NCI-H187 treated with DMSO at 0.1 percent for 48 hours (cell line): Measurements from ENCODE around the gene OVOL2.

ENCODE experiments used
- DNase-seq: peaks from one replicate; lab custom pipeline; 2025; lab: John Stamatoyannopoulos, UW

OVOL2 gene

DNA sequence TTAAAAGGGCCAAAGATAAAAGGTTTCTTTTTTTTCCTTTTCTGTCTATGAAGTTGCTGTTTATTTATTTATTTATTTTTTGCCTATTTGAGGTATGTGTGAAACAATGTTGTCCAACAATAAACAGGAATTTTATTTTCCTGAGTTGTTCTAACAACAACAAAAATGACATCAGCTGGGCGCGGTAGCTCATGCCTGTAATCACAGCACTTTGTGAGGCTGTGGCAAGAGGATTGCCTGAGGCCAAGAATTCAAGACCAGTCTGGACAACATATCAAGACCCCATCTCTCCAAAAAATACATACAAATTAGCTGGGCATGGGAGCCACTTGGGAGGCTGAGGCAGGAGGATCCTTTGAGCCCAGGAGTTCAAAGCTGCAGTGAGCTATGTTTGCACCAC, 44.8 kb downstream of the OVOL2 start:
- no peak for DNase-seq

DNA sequence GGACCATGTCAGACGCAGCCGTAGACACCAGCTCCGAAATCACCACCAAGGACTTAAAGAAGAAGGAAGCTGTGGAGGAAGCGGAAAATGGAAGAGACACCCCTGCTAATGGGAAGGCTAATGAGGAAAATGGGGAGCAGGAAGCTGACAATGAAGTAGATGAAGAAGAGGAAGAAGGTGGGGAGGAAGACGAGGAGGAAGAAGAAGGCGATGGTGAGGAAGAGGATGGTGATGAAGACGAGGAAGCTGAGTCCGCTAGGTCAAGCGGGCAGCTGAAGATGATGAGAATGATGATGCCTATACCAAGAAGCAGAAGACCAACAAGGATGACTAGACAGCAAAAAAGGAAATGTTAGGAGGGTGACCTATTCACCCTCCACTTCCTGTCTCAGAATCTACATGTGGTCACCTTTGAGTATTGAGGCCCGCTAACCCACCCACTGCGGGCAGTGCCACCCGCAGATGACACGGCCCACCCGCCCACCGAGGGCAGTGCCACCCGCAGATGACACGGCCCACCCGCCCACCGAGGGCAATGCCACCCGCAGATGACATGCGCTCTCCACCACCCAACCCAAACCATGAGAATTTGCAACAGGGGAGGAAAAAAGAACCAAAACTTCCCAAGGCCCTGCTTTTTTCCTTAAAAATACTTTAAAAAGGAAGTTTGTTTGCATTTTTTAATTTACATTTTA, 45.6 kb downstream of the OVOL2 start:
- no peak for DNase-seq

DNA sequence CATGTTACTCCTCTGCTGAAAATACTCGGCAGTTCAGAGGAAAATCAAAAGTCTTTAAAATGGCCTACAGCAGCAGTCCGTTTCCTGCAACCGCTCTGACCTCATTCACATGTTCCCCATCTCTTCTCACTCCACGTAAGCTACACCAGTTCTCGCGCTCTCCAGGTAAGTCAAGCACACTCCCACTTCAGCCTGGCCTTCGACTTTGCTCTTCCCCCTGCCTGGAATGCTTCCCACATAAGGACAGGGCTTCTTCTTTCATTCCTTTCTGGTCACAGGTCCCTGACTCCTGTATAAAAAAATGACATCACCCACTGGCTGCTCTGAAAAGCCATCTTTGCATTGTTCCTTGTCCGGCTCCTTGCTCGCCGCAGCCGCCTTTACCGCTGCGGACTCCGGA, 46.2 kb downstream of the OVOL2 start:
- no peak for DNase-seq

DNA sequence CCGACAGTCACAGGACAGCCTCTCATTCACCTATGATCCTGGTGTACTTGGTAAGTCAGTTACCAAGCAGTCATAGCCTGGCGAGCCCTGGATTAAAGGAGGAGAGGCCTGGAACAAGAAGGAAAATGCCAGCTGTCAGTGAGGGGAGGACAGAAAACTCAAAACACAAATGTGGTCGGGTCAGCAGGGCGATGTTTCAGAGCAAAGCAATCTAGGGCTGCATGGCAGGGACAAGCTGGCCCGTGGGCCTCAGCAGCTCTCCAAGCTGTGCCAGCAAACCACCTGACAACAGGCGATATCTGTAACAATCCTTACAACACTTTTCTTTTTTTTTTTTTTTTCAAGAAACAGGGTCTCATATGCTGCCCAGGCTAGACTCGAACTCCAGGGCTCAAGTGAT, 48.6 kb downstream of the OVOL2 start:
- no peak for DNase-seq

DNA sequence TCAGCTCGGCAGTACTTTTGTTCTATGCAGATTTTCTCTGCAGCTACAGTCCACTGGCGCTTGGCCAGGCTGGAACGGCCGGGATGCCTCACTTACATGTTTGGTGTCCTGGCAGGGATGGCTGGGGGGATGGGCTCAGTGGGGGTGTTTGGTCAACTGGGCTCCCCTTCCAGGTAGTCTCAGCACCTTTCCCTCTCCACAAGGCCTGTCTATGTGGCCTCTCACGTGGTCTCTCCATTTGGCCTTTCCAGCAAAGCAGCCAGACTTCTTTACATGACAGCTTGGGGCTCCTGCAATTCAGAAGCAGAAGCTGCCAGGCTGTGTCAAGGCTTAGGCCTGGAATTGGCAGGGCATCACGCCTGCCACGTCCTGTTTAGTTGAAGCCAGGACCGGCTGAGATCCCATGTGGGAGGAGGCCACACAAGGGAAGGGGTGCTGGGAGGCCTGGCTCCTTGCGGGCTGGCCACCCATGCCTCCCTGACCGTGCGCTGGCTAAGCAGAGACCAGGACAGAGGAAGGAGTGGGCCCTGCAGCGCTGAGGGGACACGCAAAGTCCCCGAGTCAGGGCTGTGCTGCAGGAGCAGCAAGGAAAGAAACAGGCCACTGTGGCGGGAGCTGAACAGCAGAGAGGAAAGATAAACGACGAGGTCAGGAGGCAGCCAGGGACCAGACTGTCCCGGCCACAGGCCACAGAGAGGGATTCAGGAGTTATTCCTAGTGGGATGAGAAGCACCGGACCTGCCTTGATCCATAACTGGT, 50.0 kb downstream of the OVOL2 start:
- DNase-seq: no peak

DNA sequence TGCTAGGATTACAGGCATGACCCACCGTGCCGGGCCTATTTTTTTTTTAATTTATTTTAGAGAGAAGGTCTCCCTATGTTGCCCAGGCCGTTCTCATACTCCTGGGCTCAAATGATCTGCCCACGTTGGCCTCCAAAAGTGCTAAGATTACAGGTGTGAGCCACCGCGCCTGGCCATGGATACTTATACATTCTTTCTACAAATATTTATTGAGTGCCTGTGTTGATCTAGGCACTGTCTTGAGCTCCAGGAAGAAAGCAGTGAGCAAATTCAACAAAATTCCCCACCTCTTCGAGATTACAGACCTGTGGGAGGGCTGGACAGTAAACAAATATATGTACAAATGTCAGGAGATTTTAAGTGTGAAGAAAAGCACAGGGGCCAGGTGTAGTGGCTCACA, 51.0 kb downstream of the OVOL2 start:
- DNase-seq: no peak

DNA sequence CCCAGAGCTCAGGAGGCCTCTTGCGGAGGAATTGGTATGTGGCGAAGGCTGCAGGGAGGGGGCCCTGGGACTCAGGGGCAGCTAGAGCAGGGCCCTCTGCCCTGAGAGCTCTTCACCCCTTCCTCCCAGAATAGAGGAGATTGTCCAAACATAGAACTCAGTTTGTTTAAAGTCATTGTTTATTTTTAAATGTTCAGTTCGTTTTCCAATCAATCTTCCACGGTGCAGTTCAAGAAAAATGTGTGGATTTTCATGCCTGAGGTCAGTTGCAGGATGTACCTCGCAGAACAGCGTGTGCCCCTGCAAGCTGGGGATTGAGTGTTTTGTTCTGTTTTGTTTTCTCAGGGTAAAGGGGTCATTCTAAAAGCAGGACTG, 51.7 kb downstream of the OVOL2 start:
- no peak for DNase-seq

DNA sequence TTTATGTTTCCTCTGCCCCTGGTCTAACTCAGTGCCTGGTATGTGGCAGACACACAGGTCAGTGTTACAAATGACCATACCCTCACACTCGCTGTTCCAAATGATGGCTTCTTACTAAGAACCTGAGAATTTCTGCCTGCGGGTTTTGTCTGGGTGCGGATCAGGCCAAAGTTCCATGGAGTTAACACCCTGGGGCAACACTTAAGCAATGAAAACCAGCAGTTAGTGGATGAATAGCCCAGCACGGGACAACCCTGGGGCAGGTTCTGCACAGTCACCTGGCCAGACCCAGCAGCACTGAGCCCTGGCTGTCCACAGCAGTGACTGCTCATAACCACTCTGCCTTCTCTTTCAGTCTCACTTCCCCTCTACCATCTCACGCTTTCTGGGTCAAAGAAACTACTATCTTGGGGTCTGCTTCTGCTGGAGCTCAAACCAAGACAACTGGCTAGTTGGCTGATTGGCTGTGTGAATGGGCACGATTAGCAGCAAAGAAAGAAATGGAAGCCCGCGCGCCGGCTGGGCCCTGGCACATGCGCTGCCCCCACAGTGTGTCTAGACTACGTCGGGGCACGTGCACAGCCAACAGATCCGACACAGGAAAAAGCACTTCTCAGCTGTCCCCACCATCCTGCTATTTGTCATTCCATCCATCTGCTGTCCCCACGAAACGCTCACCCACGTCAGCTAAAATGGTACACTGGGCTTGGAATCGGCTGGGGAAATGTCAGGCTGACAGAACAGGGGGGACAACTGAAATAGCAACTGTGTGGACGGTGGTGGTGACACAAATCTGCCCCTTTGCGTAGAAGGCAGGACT, 52.3 kb downstream of the OVOL2 start:
- DNase-seq: no peak

DNA sequence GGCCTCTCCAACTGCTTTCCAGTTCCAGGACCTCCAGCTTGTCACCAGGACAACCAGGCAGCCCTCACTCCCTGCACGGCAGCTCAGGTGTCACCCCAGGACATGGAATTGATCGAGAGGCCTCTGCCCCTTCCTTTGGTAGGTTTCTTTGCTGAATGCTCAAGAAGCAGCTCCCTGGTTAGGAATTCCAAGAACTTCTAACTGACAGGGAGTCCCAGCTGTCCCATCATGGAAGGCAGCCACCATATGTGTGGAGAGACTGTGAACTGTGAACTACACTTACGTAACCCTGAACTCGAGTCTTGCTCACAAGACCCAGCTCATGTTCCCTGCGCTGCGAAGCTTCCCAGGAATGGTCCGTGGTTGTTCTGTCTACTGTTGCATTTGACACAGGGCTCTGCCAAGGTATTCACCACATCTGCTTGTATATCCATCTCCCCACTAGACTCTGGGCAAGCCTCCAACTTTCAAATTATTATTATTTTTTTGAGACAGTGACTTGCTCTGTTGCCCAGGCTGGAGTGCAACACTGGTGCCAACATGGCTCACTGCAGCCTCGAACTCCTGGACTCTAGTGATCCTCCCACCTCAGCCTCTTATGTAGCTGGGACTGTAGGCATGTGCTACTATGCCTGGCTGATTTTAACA, 53.2 kb downstream of the OVOL2 start:
- DNase-seq: no peak

DNA sequence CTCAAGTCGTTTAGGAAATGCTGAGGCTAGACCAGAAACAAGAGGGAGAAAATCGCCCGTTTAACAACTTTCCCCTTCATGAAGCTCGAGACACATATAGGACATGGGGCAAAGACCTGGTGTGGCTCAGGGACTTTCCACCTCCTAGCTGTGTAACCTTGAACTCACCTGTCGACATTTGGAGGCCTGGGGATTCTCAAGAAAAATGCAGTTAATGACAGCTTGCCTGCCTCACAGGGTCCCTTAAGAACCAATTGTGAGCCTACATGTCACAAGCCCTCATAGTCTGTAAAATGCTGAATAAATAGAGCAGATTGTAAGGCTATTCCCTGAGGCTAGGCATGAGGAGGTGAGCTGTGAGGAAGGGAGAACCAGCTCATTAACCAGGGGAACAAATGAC, 53.8 kb downstream of the OVOL2 start:
- no peak for DNase-seq

DNA sequence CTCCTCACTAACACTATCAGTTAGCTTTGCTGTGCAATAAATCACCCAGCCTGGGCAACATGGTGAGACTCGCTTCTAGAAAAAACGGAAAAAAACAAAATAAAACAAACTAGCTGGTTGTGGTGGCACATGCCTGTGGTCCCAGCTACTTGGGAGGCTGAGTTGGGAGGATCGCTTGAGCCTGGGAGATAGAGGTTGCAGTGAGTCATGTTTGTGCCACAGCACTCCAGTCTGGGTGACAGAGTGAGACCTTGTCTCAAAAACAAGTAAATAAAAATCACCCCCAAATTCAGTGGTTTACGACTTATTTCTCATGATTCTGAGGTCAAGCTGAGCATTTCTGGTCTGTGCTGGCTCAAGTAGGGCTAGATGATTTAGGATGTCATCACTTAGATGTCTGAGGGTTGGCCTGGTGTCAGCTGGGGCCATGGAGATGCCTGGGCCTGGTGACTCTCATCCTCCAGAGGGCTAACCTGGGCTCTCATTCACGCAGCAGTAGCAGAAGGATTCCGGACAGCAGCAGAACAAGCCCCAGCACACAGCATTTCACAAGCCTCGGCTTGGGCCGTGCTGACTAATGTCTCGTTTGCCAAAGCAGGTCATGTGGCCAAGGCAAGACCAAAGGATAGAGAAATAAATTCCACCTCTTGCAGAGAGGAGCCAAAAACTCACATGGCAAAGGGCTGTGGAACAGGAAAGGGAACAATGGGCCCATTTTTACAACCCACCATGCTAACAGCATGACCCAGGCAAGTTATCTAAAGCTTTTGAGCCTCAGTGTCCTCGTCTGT, 56.4 kb downstream of the OVOL2 start:
- DNase-seq: no peak

DNA sequence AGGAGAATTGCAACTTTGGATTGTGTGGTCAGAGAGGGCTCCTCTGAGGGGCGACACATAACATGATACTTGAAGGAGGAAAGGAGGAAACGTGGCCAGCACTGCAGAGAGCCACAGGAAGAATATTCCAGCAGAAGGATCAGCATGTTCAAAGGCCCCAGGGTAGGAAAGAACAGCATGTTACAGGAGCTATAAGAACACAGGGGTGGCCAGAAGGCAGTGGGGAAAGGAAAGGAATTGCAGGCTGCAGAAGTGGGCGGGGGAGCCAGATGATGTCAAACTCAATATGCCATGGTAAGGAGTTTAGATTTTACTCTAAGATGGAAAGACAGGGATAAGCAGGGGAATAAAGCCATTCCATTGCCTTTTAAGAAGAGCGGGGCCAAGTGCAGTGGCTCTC, 58.1 kb downstream of the OVOL2 start:
- DNase-seq: no peak

DNA sequence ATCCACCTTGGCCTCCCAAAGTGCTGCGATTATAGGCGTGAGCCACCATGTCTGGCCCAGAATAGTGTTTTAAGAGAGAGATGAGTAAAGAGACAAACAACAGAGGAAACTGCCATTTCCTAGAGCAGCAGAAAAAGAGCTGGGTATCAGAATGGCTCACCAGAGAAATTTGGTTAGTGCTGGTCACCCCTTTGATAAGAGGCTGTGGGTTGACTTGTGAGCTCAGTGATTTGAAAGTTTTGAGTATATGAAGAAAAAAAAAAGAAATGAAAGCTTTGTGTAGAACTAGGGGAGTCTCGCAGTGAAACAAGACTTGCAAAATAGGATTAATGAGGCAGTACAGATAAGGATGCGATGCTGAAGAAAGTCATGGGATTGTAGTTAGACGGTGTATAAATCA, 59.3 kb downstream of the OVOL2 start:
- no peak for DNase-seq

DNA sequence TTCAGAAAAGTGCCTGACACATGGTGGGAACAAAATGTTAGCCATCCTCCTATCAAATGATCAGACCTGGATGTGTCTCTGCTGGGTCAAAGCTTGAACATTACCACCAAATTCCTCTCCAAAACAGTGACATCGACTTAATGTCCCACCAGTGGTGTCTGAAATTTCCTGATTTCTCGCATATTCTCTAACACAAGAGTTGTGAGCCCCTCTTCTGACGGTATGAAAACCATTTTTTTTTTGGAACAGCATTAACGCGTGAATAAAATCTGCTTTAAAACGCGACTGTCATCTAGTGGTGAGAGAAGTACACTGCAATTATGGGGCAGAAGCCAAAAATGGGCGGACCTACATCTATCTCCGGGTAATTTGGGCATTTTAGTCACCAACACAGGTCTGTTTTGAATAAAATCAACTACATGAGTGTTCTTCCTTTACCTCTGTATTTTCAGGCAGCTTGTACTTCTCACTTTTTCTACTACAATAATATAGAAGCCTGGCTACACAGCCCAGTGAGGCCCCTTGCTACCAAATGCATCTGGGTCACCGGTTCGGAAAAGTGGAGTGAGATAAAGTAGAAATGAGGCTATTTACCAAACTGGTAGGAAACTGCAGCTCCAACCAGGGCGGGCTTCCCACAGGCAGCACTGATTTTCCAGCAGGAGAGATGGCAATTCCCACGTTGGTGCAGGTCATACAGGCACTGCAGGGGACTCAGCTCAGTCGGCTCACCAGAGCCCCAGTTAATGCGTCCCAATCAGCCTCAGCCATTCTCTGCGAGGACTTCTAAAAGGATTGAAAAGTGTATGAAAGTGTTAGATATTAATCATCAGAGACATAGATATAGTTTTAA, 61.5 kb downstream of the OVOL2 start:
- no peak for DNase-seq

DNA sequence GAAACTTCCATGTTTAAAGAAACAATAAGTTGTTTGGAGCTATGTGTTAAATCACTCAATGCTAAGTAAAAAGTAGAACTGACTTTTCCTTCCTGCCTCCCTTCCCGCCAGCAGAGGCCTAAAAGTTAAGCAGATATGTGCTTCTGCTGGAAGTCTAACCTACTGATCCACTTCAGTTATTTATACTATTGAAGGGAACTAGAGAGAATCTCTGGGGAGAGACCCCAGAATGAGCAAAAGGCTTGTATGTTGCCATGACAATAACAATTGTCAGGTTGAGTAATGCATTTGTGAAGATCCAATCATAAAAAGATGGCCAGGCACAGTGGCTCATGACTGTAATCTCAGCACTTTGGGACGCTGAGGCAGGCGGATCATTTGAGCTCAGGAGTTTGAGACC, 64.2 kb downstream of the OVOL2 start:
- DNase-seq: no peak

DNA sequence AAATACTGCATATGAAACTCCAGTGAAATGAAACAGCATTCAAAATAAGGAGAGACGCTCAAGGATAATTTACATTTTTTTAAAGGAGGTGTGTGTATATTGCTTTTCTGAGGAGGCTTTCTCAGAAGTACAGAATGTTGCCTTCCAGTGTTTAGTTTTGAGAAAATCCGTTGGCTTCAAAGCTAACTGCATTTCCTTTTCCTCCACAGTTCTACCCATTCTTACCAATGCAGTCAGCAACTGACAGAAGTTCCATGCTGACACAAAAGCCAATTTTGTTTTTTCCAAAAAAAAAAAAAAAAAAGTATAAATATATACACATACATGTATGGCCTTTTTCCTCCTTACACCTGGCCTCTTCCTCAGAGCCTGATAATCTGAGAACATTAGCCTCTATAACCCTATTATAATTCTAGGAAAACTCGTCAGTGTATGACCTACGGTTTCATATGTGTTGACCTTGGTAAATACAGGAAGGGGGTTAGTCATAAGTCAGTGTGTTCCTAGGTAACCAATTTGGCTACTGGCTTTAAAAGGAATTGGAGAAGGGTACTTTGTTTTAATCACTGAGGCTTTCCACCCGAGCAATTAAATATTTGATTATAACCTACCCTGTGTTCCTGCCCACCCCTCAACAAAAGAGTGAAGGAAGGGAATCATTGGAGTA, 64.7 kb downstream of the OVOL2 start:
- no peak for DNase-seq

DNA sequence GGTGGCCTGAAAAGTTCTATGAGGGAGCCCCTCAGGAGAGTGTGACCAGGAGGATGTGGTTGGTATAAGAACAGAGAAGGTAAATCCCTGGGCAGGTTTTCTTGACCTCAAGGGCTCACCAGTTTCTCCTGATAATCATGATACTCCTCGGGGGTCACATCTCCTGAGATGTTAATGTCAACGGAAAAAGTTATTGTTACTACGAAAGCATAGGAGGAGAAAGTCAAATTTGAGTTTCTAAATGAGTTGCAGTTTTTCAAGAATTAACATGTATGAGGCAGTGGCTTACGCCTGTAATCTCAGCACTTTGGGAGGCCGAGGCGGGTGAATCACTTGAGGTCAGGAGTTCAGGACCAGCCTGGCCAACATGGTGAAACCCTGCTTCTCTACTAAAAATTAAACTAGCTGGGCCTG, 65.5 kb downstream of the OVOL2 start:
- no peak for DNase-seq

DNA sequence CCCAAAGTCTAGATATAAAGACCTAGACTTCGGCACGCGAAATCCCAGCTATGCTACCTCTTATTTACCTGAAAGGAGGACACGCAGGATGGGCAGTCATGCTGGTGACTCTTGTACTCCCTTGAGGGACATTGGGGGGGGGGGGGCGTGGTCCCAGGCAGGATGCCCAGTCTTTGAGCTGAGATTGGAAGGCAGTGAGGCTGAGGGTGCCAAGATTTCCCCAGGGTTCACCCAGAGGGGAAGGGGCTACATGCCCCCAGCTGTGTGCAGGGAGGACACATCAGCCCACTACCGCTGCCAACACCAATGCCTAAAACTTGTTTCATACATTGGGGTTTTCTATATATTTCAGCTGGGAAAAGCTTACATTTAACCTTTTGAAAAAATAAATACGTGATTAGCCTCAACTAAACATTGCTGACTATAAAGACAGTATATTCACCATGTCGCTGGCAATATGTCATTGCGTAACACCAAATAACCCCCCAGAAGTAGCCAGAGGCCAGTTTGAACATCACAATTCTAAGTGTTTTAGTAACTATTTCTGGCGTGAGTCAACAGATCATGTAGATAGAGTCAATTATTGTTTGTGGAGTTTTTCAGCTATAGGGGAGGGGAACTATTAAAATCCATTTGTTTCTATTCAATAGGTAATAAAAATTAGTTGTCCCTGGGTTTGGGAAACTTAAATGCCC, 67.3 kb downstream of the OVOL2 start:
- no peak for DNase-seq

DNA sequence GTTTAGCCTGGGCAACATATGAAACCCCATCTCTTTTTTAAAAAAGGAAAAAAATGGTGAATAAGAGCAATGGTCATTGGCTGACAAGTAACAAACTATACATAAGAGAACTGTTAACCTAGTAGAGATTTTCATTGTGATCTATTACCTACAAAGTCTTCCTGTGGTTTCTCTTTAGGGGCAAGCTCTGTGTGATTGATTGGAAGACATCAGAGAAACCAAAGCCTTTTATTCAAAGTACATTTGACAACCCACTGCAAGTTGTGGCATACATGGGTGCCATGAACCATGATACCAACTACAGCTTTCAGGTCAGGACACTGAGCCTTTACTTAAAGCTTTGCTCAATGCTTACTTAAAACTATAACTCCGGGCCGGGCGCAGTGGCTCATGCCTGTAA, 69.7 kb downstream of the OVOL2 start:
- no peak for DNase-seq
